Measurements from ENCODE around the gene CITED4. TPM values are rescaled to one million over a fixed set of nuclear protein-coding genes. Genes with fewer than 3 reads are reported as not detected.

Gene CITED4
- total and polyA plus RNA-seq, 9 of the 15 experiments (the other 6 are each of a cell fraction or from before 2014, with no cell fraction given) = 0.11 to 1.2 (median 0.17) TPM; not detected in 2

GRCh38 chr1:40818264-40818961 lies 43.8 kb downstream of the CITED4 start (continued):
- TF ChIP-seq ZBTB33 (CRISPR knock-in tag; IDR thresholded peaks at IDR 0.05) (peak; percentile 98), PCBP1 (IDR thresholded peaks at IDR 0.05; ENCODE audit: low read depth, low read length, poor library complexity, severe bottlenecking) (peak; percentile 50), TAF7 (tag; IDR thresholded peaks at IDR 0.05) (no peak), ZBTB1 (CRISPR knock-in tag; IDR thresholded peaks at IDR 0.05; ENCODE audit: borderline replicate concordance, low read depth) (no peak), ATF1 (CRISPR knock-in tag; IDR thresholded peaks at IDR 0.05) (no peak), ATF1 (tag; IDR thresholded peaks at IDR 0.05) (no peak), HNRNPL (IDR thresholded peaks at IDR 0.05; ENCODE audit: low read depth, low read length) (0 out of 2 replicates have a peak, but pooled peaks have one; percentile 65)

DNA sequence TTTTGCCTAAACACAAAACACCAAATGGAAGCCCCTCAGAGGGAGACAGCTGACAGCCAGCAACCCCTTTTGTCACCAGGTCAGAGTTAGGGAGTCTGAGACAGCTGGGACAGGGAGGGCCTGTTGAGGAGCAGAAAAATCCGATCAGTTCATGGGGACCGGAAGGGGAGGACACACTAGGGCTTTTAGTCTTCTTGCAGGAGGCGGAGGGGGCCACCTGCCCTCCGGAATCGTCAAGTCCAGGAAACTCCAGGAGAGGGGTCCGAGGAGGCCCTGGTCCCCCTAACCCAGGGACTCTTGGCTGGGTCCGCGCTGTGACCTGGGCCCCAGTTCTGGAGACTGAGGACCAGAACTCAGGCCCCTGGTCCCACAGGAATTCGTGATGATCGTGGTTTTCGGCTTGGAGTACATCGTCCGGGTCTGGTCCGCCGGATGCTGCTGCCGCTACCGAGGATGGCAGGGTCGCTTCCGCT lies 44.3 kb downstream of the CITED4 start:
- Histone ChIP-seq H3K79me2 (ENCODE audit: control insufficient read depth, insufficient read depth, low read length) (no peaks in the 10 kb centered on the region), H3K9ac (ENCODE audit: insufficient read depth in 1 of 2, low read depth in 2 of 2, low read length in 2 of 2) (no peak overlapping the region), H3K36me3 (ENCODE audit: control insufficient read depth, insufficient read depth, low read length) (peaks cover 12% of the 10 kb centered on the region; the same call in 2 of the 3 replicates), H3K27me3 (ENCODE audit: control insufficient read depth in 2 of 2, insufficient read depth in 2 of 2, low read length in 2 of 2) (no peaks in the 10 kb centered on the region), H3K4me1 (replicated peaks in 1 of 2; ENCODE audit: control insufficient read depth in 2 of 2, insufficient read depth in 2 of 2, low read length in 2 of 2) (peaks cover 33 to 69% of the 10 kb centered on the region in 2 experiments), H4K20me1 (replicated peaks; ENCODE audit: control insufficient read depth, insufficient read depth, low read length) (0 out of 2 replicates have a peak, but pooled peaks cover 9% of the 10 kb centered on the region), H3K4me3 (no peak overlapping the region), H3K4me2 (ENCODE audit: insufficient read depth, low read length) (no peak overlapping the region), H2AFZ (ENCODE audit: low read depth, low read length) (no peak overlapping the region), H3K9me3 (replicated peaks; ENCODE audit: control insufficient read depth, insufficient read depth, low read depth, low read length) (no peaks in the 10 kb centered on the region), H3K9me1 (ENCODE audit: control insufficient read depth, insufficient read depth, low read length) (peaks cover 17% of the 10 kb centered on the region), H3K27ac (ENCODE audit: extremely low read depth, low read depth, low read length) (no peak overlapping the region)
- DNase-seq (ENCODE audit: extremely low read depth in 1 of 4, low spot score in 3 of 4) (no peak), FAIRE-seq (no peak), ATAC-seq (no peak)
- in situ Hi-C loops (cut with MboI) = no loop called here
- intact Hi-C loops (cut with micrococcal nuclease) = no loop called here
- 94% methylated on average over 16 of the region's 19 CpGs for WGBS (ENCODE audit: insufficient coverage, low coverage, missing lambda C conversion rate)
- no TSS peak for BruUV-seq (replicated peaks)
- POLR2A ChIA-PET = interaction anchor here (0.6 to 0.7 kb wide), 3 partner anchors 186 to 723 kb away, joined by 3 read pairs; partner anchors contain the start of gene ZNF684
- CTCF ChIA-PET (ENCODE audit: low intra/inter-chr PET ratio) = no interaction called here
- TF ChIP-seq ZNF57 (CRISPR knock-in tag; IDR thresholded peaks at IDR 0.05) (no peak), CBFA2T3 (IDR thresholded peaks at IDR 0.05) (no peak), SMARCE1 (IDR thresholded peaks at IDR 0.05) (no peak), ZNF764 (CRISPR knock-in tag; IDR thresholded peaks at IDR 0.05; ENCODE audit: low read depth) (no peak), PHF20 (IDR thresholded peaks at IDR 0.05; ENCODE audit: partially characterized antibody) (no peak)
- TF ChIP-seq, protein P1, sequence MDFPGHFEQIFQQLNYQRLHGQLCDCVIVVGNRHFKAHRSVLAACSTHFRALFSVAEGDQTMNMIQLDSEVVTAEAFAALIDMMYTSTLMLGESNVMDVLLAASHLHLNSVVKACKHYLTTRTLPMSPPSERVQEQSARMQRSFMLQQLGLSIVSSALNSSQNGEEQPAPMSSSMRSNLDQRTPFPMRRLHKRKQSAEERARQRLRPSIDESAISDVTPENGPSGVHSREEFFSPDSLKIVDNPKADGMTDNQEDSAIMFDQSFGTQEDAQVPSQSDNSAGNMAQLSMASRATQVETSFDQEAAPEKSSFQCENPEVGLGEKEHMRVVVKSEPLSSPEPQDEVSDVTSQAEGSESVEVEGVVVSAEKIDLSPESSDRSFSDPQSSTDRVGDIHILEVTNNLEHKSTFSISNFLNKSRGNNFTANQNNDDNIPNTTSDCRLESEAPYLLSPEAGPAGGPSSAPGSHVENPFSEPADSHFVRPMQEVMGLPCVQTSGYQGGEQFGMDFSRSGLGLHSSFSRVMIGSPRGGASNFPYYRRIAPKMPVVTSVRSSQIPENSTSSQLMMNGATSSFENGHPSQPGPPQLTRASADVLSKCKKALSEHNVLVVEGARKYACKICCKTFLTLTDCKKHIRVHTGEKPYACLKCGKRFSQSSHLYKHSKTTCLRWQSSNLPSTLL (IDR thresholded peaks at IDR 0.05) = no peak
- TF ChIP-seq, protein P2, sequence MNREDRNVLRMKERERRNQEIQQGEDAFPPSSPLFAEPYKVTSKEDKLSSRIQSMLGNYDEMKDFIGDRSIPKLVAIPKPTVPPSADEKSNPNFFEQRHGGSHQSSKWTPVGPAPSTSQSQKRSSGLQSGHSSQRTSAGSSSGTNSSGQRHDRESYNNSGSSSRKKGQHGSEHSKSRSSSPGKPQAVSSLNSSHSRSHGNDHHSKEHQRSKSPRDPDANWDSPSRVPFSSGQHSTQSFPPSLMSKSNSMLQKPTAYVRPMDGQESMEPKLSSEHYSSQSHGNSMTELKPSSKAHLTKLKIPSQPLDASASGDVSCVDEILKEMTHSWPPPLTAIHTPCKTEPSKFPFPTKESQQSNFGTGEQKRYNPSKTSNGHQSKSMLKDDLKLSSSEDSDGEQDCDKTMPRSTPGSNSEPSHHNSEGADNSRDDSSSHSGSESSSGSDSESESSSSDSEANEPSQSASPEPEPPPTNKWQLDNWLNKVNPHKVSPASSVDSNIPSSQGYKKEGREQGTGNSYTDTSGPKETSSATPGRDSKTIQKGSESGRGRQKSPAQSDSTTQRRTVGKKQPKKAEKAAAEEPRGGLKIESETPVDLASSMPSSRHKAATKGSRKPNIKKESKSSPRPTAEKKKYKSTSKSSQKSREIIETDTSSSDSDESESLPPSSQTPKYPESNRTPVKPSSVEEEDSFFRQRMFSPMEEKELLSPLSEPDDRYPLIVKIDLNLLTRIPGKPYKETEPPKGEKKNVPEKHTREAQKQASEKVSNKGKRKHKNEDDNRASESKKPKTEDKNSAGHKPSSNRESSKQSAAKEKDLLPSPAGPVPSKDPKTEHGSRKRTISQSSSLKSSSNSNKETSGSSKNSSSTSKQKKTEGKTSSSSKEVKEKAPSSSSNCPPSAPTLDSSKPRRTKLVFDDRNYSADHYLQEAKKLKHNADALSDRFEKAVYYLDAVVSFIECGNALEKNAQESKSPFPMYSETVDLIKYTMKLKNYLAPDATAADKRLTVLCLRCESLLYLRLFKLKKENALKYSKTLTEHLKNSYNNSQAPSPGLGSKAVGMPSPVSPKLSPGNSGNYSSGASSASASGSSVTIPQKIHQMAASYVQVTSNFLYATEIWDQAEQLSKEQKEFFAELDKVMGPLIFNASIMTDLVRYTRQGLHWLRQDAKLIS (CRISPR knock-in tag; IDR thresholded peaks at IDR 0.05) = no peak

All from K562 (cell line).